Measurements from ENCODE around the gene SPC25.

SPC25 gene

GRCh38 chr2:168835969-168836368, 54.3 kb downstream of the SPC25 start:
- no peak for DNase-seq

DNA sequence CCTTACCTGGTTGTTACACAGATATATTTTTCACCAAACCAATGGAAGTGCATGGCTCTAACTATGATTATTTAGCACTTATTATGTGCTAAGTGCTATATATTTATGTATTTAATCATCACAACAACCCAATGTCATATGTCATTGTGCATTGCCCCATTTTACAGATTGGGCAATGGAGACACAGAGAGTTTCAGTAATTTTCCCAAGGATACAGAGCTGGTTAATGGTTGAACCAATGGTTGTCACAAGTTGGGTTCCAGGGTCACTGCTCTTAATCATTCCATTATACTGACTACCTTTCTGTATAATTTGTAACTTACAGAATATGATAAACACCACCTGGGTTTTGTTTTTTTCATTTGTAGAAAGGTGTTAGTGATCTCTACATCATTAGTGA, 58.6 kb downstream of the SPC25 start:
- no peak for DNase-seq

- DNase-seq, result no peak
Measured at GRCh38 chr2:168830958-168831357, 59.3 kb downstream of the SPC25 start.

DNA sequence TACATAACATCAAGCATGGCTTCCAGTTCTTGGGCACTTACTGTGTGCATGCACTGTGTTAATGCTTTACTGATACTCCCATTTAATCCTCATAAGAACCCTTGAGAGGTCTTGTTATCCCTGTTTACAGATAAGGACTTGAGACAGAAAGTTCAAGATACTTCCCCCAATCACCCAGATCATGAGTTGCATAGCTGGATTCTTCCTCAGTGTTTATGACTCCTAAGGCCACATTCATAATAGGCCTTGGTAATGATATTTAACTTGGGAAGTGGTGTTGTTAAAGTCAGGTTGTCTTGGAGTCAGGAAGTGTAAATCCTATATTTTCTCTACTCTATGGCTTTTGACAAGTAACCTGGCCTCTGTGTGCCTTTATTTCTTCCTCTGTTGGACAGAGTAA, 65.1 kb downstream of the SPC25 start:
- no peak for DNase-seq

- no peak for DNase-seq
Measured at GRCh38 chr2:168821992-168822391, 68.2 kb downstream of the SPC25 start.

GRCh38 chr2:168821577-168821976, 68.7 kb downstream of the SPC25 start:
- no peak for DNase-seq

Measured in eye (tissue), 1 donor.